Measurements from ENCODE around the gene PSMD4.

Gene PSMD4

DNA sequence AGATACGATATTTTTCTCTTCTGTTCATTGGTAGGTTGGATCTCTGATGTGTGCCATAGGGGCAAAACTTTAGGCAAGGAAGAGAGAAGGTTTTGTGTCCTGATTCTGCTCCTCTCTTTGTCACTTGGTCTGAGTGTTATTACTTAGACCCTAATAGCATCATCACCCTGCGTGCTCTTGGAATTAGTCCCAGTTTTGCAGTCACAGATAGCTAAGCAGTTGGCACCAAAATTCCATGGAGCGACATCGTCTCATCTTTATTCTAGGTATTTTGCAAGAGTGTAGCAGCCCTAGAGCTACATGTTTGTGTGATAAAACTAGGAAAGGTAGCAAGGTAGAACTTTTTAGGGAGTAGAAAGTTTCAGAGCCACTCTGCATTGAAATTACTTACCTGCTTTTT, 32.4 kb upstream of the PSMD4 start:
- H3K27me3 ChIP-seq (replicated peaks; ENCODE audit: insufficient read depth, low read length), result no peaks in the 10 kb centered on the region
- H3K4me2 ChIP-seq (ENCODE audit: low read depth, low read length), result no peak overlapping the region
- H3K9me3 ChIP-seq (replicated peaks; ENCODE audit: insufficient read depth, low read length), result no peaks in the 10 kb centered on the region
- peaks cover 63% of the 10 kb centered on the region for H3K79me2 ChIP-seq (ENCODE audit: low read length)
- no peaks in the 10 kb centered on the region for H3F3A ChIP-seq (ENCODE audit: insufficient read depth, low read length)
- no peak for DNase-seq
- no peaks in the 10 kb centered on the region for H3K4me1 ChIP-seq (ENCODE audit: low read length)
- no peak overlapping the region for H3K9ac ChIP-seq (ENCODE audit: low read length)
- H2AFZ ChIP-seq (ENCODE audit: low read length), result no peak overlapping the region
- TF ChIP-seq, protein P1, sequence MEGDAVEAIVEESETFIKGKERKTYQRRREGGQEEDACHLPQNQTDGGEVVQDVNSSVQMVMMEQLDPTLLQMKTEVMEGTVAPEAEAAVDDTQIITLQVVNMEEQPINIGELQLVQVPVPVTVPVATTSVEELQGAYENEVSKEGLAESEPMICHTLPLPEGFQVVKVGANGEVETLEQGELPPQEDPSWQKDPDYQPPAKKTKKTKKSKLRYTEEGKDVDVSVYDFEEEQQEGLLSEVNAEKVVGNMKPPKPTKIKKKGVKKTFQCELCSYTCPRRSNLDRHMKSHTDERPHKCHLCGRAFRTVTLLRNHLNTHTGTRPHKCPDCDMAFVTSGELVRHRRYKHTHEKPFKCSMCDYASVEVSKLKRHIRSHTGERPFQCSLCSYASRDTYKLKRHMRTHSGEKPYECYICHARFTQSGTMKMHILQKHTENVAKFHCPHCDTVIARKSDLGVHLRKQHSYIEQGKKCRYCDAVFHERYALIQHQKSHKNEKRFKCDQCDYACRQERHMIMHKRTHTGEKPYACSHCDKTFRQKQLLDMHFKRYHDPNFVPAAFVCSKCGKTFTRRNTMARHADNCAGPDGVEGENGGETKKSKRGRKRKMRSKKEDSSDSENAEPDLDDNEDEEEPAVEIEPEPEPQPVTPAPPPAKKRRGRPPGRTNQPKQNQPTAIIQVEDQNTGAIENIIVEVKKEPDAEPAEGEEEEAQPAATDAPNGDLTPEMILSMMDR (IDR thresholded peaks at IDR 0.05; ENCODE audit: low read length), result no peak
- TF ChIP-seq EZH2 (optimal IDR thresholded peaks at IDR 0.05; ENCODE audit: low read depth, low read length), result no peak
- no peaks in the 10 kb centered on the region for H4K20me1 ChIP-seq (ENCODE audit: insufficient read depth, low read length)
- H3K4me3 ChIP-seq (ENCODE audit: low read length), result no peak overlapping the region
- no peaks in the 10 kb centered on the region for H3K36me3 ChIP-seq (replicated peaks; ENCODE audit: insufficient read depth, low read length)
- no peak overlapping the region for H3K27ac ChIP-seq (ENCODE audit: low read length)
- H3K9me2 ChIP-seq (replicated peaks; ENCODE audit: insufficient read depth, low read length), result no peaks in the 10 kb centered on the region

DNA sequence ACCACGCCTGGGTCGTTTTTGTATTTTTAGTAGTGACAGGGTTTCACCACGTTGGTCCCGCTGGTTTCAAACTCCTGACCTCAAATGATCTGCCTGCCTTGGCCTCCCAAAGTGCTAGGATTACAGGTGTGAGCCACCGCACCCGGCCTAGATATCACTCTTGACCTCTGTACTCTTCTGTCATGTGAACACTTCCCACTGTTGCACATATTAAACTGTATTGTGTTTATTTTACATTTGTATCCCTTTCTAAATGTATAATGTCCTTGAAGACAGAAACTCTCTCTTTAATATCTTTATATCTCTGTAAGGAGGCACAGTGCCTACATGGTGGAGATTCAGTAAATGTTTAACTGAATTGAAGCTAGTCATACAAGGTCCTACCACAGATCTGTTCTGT, 19.3 kb upstream of the PSMD4 start:
- Histone ChIP-seq H3K4me2 (ENCODE audit: low read depth, low read length) (no peak overlapping the region), H3F3A (ENCODE audit: insufficient read depth, low read length) (no peaks in the 10 kb centered on the region), H3K9ac (ENCODE audit: low read length) (no peak overlapping the region), H3K4me1 (ENCODE audit: low read length) (peaks cover 5% of the 10 kb centered on the region), H3K27me3 (replicated peaks; ENCODE audit: insufficient read depth, low read length) (no peaks in the 10 kb centered on the region), H2AFZ (ENCODE audit: low read length) (no peak overlapping the region), H3K9me2 (replicated peaks; ENCODE audit: insufficient read depth, low read length) (no peaks in the 10 kb centered on the region), H4K20me1 (ENCODE audit: insufficient read depth, low read length) (no peaks in the 10 kb centered on the region), H3K9me3 (replicated peaks; ENCODE audit: insufficient read depth, low read length) (no peaks in the 10 kb centered on the region), H3K27ac (ENCODE audit: low read length) (no peak overlapping the region), H3K79me2 (ENCODE audit: low read length) (peaks cover 3% of the 10 kb centered on the region; the same call in 1 of the 2 replicates), H3K36me3 (replicated peaks; ENCODE audit: insufficient read depth, low read length) (peaks cover 21% of the 10 kb centered on the region), H3K4me3 (ENCODE audit: low read length) (no peak overlapping the region)
- no peak for DNase-seq
- TF ChIP-seq EZH2phosphoT487 (IDR thresholded peaks at IDR 0.05; ENCODE audit: low read length) (no peak), EZH2 (optimal IDR thresholded peaks at IDR 0.05; ENCODE audit: low read depth, low read length) (no peak)
- TF ChIP-seq, protein P1 (IDR thresholded peaks at IDR 0.05; ENCODE audit: low read length), result no peak

DNA sequence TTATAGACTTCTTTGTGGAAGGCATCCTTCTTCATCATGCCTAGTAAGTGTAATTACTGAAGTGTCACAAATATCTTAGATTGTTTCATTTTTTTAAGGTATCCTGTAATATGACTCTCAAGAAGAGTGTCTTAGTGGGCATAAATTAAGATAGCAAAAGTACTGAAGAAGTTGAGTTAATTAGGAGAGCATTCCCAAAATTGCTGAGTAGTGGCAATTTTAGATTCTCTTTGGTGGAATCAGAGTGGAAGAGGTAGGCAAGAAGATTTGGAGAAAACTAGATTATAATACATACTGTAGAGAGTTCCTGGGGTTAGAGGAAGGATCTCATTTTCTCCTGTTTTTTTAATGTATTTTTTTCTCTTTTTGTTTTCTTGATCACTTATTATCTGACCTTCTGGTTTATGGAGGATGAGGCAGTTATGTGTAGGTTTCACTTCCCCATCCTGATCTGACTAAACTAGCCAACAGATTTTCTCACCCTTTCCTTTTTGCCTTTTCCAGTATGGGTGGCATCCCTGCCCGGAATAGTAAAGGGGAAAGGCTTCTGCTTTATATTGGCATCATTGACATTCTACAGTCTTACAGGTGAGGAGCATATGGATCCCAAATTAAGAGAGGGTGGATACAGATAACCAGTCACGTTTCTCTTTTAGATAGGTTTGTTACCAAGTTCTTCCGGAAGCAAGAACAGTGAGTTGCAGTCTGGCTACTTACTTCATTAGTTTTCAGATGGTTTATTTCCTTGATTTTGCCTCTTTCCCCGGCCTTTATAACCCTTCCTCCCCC, 16.7 kb upstream of the PSMD4 start:
- H3K9ac ChIP-seq (ENCODE audit: low read length), result no peak overlapping the region
- no peak overlapping the region for H2AFZ ChIP-seq (ENCODE audit: low read length)
- no peaks in the 10 kb centered on the region for H4K20me1 ChIP-seq (ENCODE audit: insufficient read depth, low read length)
- H3K36me3 ChIP-seq (replicated peaks; ENCODE audit: insufficient read depth, low read length), result peaks cover 24% of the 10 kb centered on the region; the same call in 1 of the 2 replicates
- no peak overlapping the region for H3K4me3 ChIP-seq (ENCODE audit: low read length)
- no peaks in the 10 kb centered on the region for H3F3A ChIP-seq (ENCODE audit: insufficient read depth, low read length)
- H3K4me1 ChIP-seq (ENCODE audit: low read length), result peaks cover 5% of the 10 kb centered on the region
- H3K9me2 ChIP-seq (replicated peaks; ENCODE audit: insufficient read depth, low read length), result no peaks in the 10 kb centered on the region
- no peak overlapping the region for H3K4me2 ChIP-seq (ENCODE audit: low read depth, low read length)
- H3K27me3 ChIP-seq (replicated peaks; ENCODE audit: insufficient read depth, low read length), result no peaks in the 10 kb centered on the region
- no peak for DNase-seq
- TF ChIP-seq EZH2 (optimal IDR thresholded peaks at IDR 0.05; ENCODE audit: low read depth, low read length) (no peak), EZH2phosphoT487 (IDR thresholded peaks at IDR 0.05; ENCODE audit: low read length) (no peak)
- TF ChIP-seq, protein P1 (IDR thresholded peaks at IDR 0.05; ENCODE audit: low read length), result no peak
- no peaks in the 10 kb centered on the region; the same call in 1 of the 2 replicates for H3K79me2 ChIP-seq (ENCODE audit: low read length)
- H3K27ac ChIP-seq (ENCODE audit: low read length), result no peak overlapping the region; the same call in 1 of the 2 replicates
- H3K9me3 ChIP-seq (replicated peaks; ENCODE audit: insufficient read depth, low read length), result no peaks in the 10 kb centered on the region
